WERI-Rb-1 (cell line): Measurements from ENCODE around the gene LTB4R2.
A peak's percentile ranks its signal among the peaks of the same experiment; 100 is the strongest.

ENCODE experiments used
- DNase-seq: peaks from one replicate; pipeline ENCODE4 v3.0.0-alpha.2; 2020
- H3K27ac ChIP-seq: fragments of 250-450 bp; sonication (Bioruptor Pico); 2 replicates; pipeline ENCODE4 v1.5.1; 2020; ENCODE audit warnings: mild to moderate bottlenecking, moderate library complexity
- H3K27me3 ChIP-seq: fragments of 250-450 bp; sonication (Bioruptor Pico); 2 replicates; pipeline ENCODE4 v1.5.1; 2021; ENCODE audit warnings: mild to moderate bottlenecking, low read depth, moderate library complexity; ENCODE audit not compliant: insufficient read depth, severe bottlenecking
- H3K36me3 ChIP-seq: fragments of 250-450 bp; sonication (Bioruptor Pico); 2 replicates; pipeline ENCODE4 v1.5.1; 2020; ENCODE audit warnings: mild to moderate bottlenecking, moderate library complexity
- H3K4me3 ChIP-seq: 2 replicates; pipeline ENCODE4 v1.5.1; 2011; ENCODE audit warnings: low read depth, mild to moderate bottlenecking, control low read depth, low read length
- H3K9me3 ChIP-seq: fragments of 250-450 bp; sonication (Bioruptor Pico); 2 replicates; pipeline ENCODE4 v1.5.1; 2021; ENCODE audit warnings: mild to moderate bottlenecking, moderate library complexity; ENCODE audit not compliant: severe bottlenecking
- CTCF ChIP-seq: IDR thresholded peaks from 2 replicates; pipeline ENCODE4 v1.5.1; 2011; ENCODE audit warnings: low read depth, mild to moderate bottlenecking, control low read depth, inconsistent platforms, low read length

Gene LTB4R2

GRCh38 chr14:24299255-24300191 lies 10.4 kb upstream of the LTB4R2 start, which contains the start of the genes DHRS1 and NOP9:
Gene DHRS1, minus strand, starts transcription at chr14:24299780. Its CDS starts 674 bp downstream, at chr14:24299106.
Gene NOP9, plus strand, starts transcription at chr14:24299850. Its CDS starts 105 bp downstream, at chr14:24299955.
- Histone ChIP-seq H3K27ac (peak within 1 kb of the TSS; percentile 67), H3K36me3 (peaks cover 48% of the 10 kb centered on the region), H3K9me3 (no peaks in the 10 kb centered on the region)

GRCh38 chr14:24300326-24300980 lies 9.5 kb upstream of the LTB4R2 start:
- no peak for TF ChIP-seq CTCF
- Histone ChIP-seq H3K36me3 (peaks cover 56% of the 10 kb centered on the region), H3K4me3 (peak overlapping the region; percentile 94), H3K27ac (peak overlapping the region; percentile 67), H3K9me3 (no peaks in the 10 kb centered on the region), H3K27me3 (no peaks in the 10 kb centered on the region)
- DNase-seq = no peak

More at GRCh38 chr14:24299255-24300191, 10.4 kb upstream of the LTB4R2 start, which contains the start of the genes DHRS1 and NOP9:
- TF ChIP-seq CTCF = no peak
- no peaks in the 10 kb centered on the region for H3K27me3 ChIP-seq
- H3K4me3 ChIP-seq = peak within 1 kb of the TSS; percentile 94
- peak; percentile 88 for DNase-seq

DNA sequence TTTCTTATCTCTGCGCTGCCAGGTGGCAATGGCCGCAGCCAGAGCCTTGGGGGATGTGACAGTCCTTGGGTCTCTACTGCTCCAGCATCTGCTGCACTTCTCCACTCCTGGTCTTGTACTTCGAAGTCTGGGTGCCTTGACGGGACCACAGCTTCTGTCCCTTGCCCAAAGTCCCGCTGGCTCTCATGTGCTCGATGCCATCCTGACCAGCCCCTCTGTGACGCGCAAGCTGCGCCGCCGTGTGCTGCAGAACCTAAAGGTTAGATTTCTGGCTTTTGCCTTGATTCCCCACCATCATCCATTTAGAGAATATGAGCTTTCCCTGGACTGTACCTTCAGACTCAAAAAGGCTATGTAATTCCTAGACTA lies 5.9 kb upstream of the LTB4R2 start:
- no peak for TF ChIP-seq CTCF
- Histone ChIP-seq H3K27ac (no peak overlapping the region), H3K27me3 (no peaks in the 10 kb centered on the region), H3K9me3 (no peaks in the 10 kb centered on the region), H3K4me3 (no peak overlapping the region), H3K36me3 (peaks cover 59% of the 10 kb centered on the region)
- DNase-seq = no peak

GRCh38 chr14:24307156-24307574 lies 2.8 kb upstream of the LTB4R2 start:
- no peak for TF ChIP-seq CTCF
- H3K36me3 ChIP-seq = peaks cover 52% of the 10 kb centered on the region
- no peaks in the 10 kb centered on the region for H3K27me3 ChIP-seq
- no peaks in the 10 kb centered on the region for H3K9me3 ChIP-seq
- no peak overlapping the region for H3K4me3 ChIP-seq
- no peak overlapping the region for H3K27ac ChIP-seq
- DNase-seq = no peak

DNA sequence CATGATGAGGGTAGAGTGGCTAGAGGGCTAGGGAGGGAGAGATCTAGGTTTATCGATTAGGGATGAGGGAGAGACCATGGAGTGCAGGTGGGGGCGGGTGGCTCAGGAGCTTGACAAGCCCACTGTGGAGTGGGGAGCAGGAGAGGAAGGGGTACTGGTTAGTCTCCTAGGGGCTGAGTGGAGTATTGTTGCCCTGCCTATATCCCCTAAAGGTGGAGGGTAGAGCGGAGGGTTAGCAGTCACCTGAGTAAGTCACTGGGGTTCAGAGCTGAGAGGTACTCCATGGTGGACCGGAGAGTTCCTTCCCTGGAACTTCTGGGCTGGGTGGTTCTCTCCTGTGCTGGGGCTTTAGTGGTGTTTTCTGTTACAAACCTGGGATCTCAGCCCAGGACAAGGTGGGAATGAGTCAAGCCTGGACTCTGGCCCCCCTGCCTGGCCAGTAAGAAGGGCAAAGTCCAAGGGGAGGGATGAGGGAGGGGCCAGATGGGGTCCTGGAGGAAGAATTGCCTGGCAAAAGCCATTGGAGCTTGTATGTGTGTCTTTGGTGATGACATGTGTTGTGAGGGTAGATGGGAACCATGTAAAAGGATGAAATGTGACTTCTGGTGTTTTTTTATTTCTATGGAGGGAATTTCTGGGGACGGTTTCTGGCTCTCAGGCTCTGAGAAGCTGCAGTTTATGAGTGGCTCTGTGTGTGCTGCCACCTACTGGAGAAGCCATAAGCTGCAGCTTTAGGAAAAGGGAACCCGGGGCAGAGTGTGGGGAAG lies 2.2 kb upstream of the LTB4R2 start, which contains the start of gene CIDEB:
TSS of gene CIDEB (minus strand) at position 403 of the 767 bp plus-strand sequence. CDS start at position 284, 119 bp downstream.
- peak; percentile 59 for DNase-seq
- no peak within 1 kb of the TSS for H3K27ac ChIP-seq
- no peaks in the 10 kb centered on the region for H3K27me3 ChIP-seq
- peak; percentile 80 for TF ChIP-seq CTCF
- H3K36me3 ChIP-seq = peaks cover 46% of the 10 kb centered on the region
- H3K9me3 ChIP-seq = no peaks in the 10 kb centered on the region
- H3K4me3 ChIP-seq = no peak within 1 kb of the TSS
